SK-N-SH (cell line): ENCODE data around the gene COL5A2.

Experiments used
- CHD2 ChIP-seq: fragments of 150-350 bp; IDR thresholded peaks from 2 replicates; pipeline ENCODE4 v1.6.1; 2018; ENCODE audit warnings: low read length; ENCODE audit not compliant: partially characterized antibody
- CTCF ChIP-seq: fragments of 200-600 bp; sonication (generic); IDR thresholded peaks from 2 replicates; pipeline ENCODE4 v1.6.1; 2017; ENCODE audit warnings: antibody characterized with exemption, mild to moderate bottlenecking, moderate library complexity
- EZH2phosphoT487 ChIP-seq: fragments of 200-600 bp; sonication (generic); IDR thresholded peaks from 2 replicates; pipeline ENCODE4 v1.6.1; 2017; ENCODE audit warnings: low read depth, mixed run types, mild to moderate bottlenecking, antibody characterized with exemption, moderate library complexity, borderline replicate concordance
- FOXJ3 ChIP-seq: sonication (generic); formaldehyde crosslinking; IDR thresholded peaks from 2 replicates; pipeline ENCODE4 v1.5.1; 2020; ENCODE audit warnings: mild to moderate bottlenecking, missing genetic modification reagents
- GABPA ChIP-seq: IDR thresholded peaks from 2 replicates; pipeline ENCODE4 v1.4.0; 2012; ENCODE audit warnings: low read depth, mild to moderate bottlenecking
- IRF3 ChIP-seq: fragments of 150-350 bp; IDR thresholded peaks from 2 replicates; pipeline ENCODE4 v1.6.1; 2016; ENCODE audit warnings: mild to moderate bottlenecking, low read depth, low read length
- MXI1 ChIP-seq: IDR thresholded peaks from 2 replicates; pipeline ENCODE4 v1.6.1; 2012; ENCODE audit warnings: mild to moderate bottlenecking, low read depth, low read length, improper control_type of control experiment
- NRF1 ChIP-seq: IDR thresholded peaks from 2 replicates; pipeline ENCODE4 v1.6.1; 2012; ENCODE audit warnings: low read depth, mild to moderate bottlenecking, low read length
- POLR2AphosphoS5 ChIP-seq: IDR thresholded peaks from 2 replicates; pipeline ENCODE4 v1.6.1; 2012; ENCODE audit warnings: low read depth, low read length
- REST ChIP-seq: IDR thresholded peaks from 2 replicates; pipeline ENCODE4 v1.6.1; 2012; ENCODE audit warnings: mild to moderate bottlenecking, low read depth, low read length, moderate library complexity
- RXRA ChIP-seq: IDR thresholded peaks from 2 replicates; pipeline ENCODE4 v1.4.0; 2012; ENCODE audit warnings: low read depth, mild to moderate bottlenecking, borderline replicate concordance
- TEAD4 ChIP-seq: IDR thresholded peaks from 2 replicates; pipeline ENCODE4 v1.4.0; 2012; ENCODE audit warnings: mild to moderate bottlenecking, borderline replicate concordance; ENCODE audit not compliant: insufficient read depth

GRCh38 chr2:189142893-189143759, 36.4 kb downstream of the COL5A2 start:
- no peak for TF ChIP-seq MXI1
- no peak for TF ChIP-seq POLR2AphosphoS5
- TF ChIP-seq CTCF: peak; percentile 70
- TF ChIP-seq TEAD4: no peak
- no peak for TF ChIP-seq NRF1
- no peak for TF ChIP-seq IRF3
- no peak for TF ChIP-seq RXRA
- TF ChIP-seq FOXJ3 (CRISPR knock-in tag): no peak
- TF ChIP-seq EZH2phosphoT487: no peak
- TF ChIP-seq GABPA: no peak
- no peak for TF ChIP-seq REST
- TF ChIP-seq CHD2: no peak
